Lower lobe of right lung (tissue), 2 donors: ENCODE measurements around the gene SSPN. TPM values are rescaled to one million over a fixed set of nuclear protein-coding genes. Genes with fewer than 3 reads are reported as not detected.

Experiments used
- ATAC-seq, 2 donors: fragments of 200-7000 bp; cut with Tn5 transposase; one replicate each; pipeline ENCODE4 v1.9.1; 2020 to 2022; ENCODE audit warnings: mild to moderate bottlenecking in 2 of 2, moderate library complexity in 2 of 2
- DNase-seq: peaks from one replicate; pipeline ENCODE4 v3.0.0-alpha.2; 2020
- H3K27ac ChIP-seq: fragments of 200-600 bp; one replicate; pipeline ENCODE4 v1.8.0; 2022
- H3K27me3 ChIP-seq: fragments of 200-600 bp; one replicate; pipeline ENCODE4 v1.8.0; 2022; ENCODE audit warnings: low read depth
- H3K36me3 ChIP-seq: fragments of 200-600 bp; one replicate; pipeline ENCODE4 v1.8.0; 2022; ENCODE audit warnings: mild to moderate bottlenecking
- H3K4me1 ChIP-seq: fragments of 200-600 bp; one replicate; pipeline ENCODE4 v1.8.0; 2022
- H3K4me3 ChIP-seq: fragments of 200-600 bp; one replicate; pipeline ENCODE4 v1.8.0; 2022; ENCODE audit warnings: mild to moderate bottlenecking
- H3K9me3 ChIP-seq: fragments of 200-600 bp; one replicate; pipeline ENCODE4 v1.8.0; 2022
- intact Hi-C: fragments of 100-400 bp; cut with DNase I; formaldehyde crosslinking; loops from one replicate; pipeline ENCODE4 v1.11.0; 2022
- total RNA-seq: library from RNA; stranded (reverse); fragmentation: NEBNext Ultra II Directional; extraction: Animal tissue kit (Norgen Biotek cat#: 25700); gene quantifications from one replicate; pipeline ENCODE4 v1.2.1, GENCODE V29; 2021
- TF ChIP-seq, protein P1 (sequence below): fragments of 200-600 bp; IDR thresholded peaks from one replicate; pipeline ENCODE4 v1.8.0; 2022; ENCODE audit warnings: antibody characterized with exemption, mild to moderate bottlenecking
- donor health status: DM: no; HTN: yes; CAD: no; lungs with severe emphysema.

Gene SSPN
- total RNA-seq, 1 donor from 2014 or later, result 12.8 TPM

DNA sequence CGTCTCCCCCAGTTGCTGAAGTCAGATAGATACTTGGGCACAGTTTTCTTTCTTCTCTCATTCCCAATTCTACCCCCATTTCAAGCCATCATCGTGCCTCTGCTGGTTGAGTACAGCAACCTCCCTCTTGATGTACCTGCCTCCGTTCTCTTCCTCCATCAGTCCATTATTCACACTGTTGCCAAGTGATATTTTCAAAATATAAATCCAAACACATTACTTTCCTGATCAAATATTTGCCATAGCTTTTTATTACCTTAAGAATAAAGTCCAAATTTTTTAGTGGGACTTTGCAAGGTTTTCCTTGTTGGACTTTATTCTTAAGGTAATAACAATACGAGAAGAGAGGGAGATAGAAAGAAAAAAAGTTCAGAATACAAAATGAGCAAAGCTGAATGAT is 18.6 kb upstream of the SSPN start:
- DNase-seq, result no peak
- no peak for ATAC-seq

DNA sequence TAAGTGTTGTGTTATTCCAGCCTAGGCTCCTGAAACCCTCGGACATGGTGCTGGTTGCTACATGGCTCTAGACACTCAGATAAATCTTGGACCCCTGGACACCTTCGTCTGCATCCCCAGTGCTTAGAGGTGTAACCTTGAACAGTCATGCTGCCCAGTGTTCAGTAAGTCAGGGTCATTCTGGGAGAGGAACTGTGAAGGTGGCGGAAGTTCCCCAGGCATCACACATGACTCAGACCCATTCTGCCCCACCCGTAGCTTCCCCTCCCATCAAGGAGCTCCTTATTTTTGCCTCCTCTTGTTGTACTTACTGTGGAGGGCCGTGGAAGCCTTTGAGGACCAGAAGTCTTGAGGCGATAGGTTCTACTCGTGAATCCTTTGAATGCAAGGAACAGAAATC is 18.1 kb upstream of the SSPN start:
- DNase-seq (no peak), ATAC-seq (no peak)
- TF ChIP-seq, protein P1, sequence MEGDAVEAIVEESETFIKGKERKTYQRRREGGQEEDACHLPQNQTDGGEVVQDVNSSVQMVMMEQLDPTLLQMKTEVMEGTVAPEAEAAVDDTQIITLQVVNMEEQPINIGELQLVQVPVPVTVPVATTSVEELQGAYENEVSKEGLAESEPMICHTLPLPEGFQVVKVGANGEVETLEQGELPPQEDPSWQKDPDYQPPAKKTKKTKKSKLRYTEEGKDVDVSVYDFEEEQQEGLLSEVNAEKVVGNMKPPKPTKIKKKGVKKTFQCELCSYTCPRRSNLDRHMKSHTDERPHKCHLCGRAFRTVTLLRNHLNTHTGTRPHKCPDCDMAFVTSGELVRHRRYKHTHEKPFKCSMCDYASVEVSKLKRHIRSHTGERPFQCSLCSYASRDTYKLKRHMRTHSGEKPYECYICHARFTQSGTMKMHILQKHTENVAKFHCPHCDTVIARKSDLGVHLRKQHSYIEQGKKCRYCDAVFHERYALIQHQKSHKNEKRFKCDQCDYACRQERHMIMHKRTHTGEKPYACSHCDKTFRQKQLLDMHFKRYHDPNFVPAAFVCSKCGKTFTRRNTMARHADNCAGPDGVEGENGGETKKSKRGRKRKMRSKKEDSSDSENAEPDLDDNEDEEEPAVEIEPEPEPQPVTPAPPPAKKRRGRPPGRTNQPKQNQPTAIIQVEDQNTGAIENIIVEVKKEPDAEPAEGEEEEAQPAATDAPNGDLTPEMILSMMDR, result no peak
- H3K36me3 ChIP-seq, result no peaks in the 10 kb centered on the region
- H3K27me3 ChIP-seq, result no peaks in the 10 kb centered on the region
- H3K4me3 ChIP-seq, result no peak overlapping the region
- H3K4me1 ChIP-seq, result no peaks in the 10 kb centered on the region
- intact Hi-C loops, result no loop called here
- no peak overlapping the region for H3K27ac ChIP-seq
- H3K9me3 ChIP-seq, result no peaks in the 10 kb centered on the region

More for the DNA sequence above, 18.6 kb upstream of the SSPN start:
- H3K9me3 ChIP-seq, result no peaks in the 10 kb centered on the region
- no peak overlapping the region for H3K4me3 ChIP-seq
- H3K27me3 ChIP-seq, result no peaks in the 10 kb centered on the region
- no peak overlapping the region for H3K27ac ChIP-seq
- H3K4me1 ChIP-seq, result no peaks in the 10 kb centered on the region
- TF ChIP-seq, protein P1, result no peak
- intact Hi-C loops, result no loop called here
- no peaks in the 10 kb centered on the region for H3K36me3 ChIP-seq

DNA sequence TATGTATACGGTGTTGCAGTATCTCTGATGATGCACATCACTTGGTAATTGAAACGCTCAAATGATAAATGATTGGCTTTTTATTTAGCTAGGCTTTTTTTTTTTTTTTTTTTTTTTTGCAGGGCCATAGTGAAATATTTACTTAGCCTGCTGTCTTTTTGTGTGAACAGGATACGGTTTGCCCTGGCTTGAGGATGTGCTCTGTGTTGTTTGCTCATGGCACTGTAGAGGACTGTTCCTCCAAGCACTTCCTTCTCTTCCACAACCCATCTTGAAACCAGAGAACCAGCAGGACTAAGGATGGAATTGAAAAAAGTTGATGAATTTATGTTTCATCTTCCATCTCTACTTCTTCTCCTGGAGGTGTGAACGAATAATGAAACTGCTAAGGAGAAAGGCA is 15.5 kb upstream of the SSPN start:
- Histone ChIP-seq H3K36me3 (no peaks in the 10 kb centered on the region), H3K9me3 (no peaks in the 10 kb centered on the region), H3K4me3 (no peak overlapping the region), H3K27ac (no peak overlapping the region), H3K27me3 (no peaks in the 10 kb centered on the region), H3K4me1 (no peaks in the 10 kb centered on the region)
- TF ChIP-seq, protein P1, result no peak
- DNase-seq (no peak), ATAC-seq (no peak)
- intact Hi-C loops, result no loop called here

DNA sequence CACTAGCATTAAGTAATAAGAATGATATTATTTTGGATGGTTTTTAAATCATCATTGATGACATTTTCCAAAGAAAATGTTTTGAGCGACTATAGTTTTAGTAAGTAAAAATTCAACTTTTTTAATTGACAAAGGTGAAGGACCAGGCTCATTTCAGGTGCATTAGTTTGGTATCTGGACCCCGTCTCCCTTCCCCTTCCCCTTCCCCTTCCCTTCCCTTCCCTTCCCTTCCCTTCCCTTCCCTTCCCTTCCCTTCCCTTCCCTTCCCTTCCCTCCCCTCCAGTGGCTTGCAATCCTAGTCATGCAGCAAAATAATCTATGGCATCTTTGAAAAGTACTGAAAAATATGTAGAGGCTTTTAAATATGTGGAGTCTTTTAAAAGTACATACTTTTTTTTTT is 13.0 kb upstream of the SSPN start:
- Histone ChIP-seq H3K27ac (no peak overlapping the region), H3K9me3 (no peaks in the 10 kb centered on the region), H3K4me1 (no peaks in the 10 kb centered on the region), H3K4me3 (no peak overlapping the region), H3K27me3 (no peaks in the 10 kb centered on the region), H3K36me3 (no peaks in the 10 kb centered on the region)
- no peak for ATAC-seq
- intact Hi-C loops, result no loop called here
- DNase-seq, result no peak
- TF ChIP-seq, protein P1, result no peak

DNA sequence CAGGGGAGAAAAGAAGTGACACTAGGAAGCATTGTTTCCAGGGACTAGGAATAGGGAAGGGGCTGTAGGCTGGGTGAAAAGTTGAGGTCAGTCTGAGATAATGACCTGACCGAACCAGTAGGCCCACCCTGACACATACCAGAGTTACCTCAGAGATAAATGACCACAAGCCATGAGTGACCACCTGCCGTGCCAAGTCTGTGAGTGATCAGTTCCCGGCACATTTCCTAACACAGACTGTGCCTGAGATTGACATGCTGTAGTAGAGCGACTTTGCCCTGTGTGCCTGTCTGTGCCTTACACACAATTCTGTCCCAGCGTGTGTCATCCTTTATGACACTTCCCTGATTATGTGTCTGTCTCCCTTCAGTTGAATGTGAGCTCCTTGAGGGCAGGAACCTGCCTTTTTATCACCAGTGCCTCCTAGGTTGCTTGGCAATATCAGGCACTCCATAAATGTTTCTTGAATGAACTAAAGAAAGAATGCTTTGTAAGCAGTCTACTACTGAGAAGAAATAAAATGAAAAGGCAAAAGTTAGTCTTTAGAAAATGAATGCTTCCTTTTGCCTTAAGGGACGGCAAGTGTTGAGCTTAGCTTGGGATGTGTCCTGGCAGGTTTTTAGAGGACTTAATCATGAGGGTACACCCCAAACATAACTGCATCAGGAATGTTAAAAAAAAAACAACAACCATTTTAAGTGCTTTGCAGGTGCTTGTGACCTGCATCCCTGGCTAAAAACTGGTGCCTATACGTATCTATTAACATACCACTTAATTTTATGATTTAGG is 9.6 kb upstream of the SSPN start:
- intact Hi-C loops, result no loop called here
- no peaks in the 10 kb centered on the region for H3K9me3 ChIP-seq
- no peak overlapping the region for H3K27ac ChIP-seq
- H3K4me1 ChIP-seq, result no peaks in the 10 kb centered on the region
- TF ChIP-seq, protein P1, result no peak
- DNase-seq, result no peak
- no peaks in the 10 kb centered on the region for H3K27me3 ChIP-seq
- no peaks in the 10 kb centered on the region for H3K36me3 ChIP-seq
- ATAC-seq, result no peak
- H3K4me3 ChIP-seq, result no peak overlapping the region
